ENCODE data around the gene NOVA2. TPM values are rescaled to one million over a fixed set of nuclear protein-coding genes. Genes with fewer than 3 reads are reported as not detected.

Gene NOVA2
- total RNA-seq, 1 experiment from 2014 or later, result 11.3 TPM

DNA sequence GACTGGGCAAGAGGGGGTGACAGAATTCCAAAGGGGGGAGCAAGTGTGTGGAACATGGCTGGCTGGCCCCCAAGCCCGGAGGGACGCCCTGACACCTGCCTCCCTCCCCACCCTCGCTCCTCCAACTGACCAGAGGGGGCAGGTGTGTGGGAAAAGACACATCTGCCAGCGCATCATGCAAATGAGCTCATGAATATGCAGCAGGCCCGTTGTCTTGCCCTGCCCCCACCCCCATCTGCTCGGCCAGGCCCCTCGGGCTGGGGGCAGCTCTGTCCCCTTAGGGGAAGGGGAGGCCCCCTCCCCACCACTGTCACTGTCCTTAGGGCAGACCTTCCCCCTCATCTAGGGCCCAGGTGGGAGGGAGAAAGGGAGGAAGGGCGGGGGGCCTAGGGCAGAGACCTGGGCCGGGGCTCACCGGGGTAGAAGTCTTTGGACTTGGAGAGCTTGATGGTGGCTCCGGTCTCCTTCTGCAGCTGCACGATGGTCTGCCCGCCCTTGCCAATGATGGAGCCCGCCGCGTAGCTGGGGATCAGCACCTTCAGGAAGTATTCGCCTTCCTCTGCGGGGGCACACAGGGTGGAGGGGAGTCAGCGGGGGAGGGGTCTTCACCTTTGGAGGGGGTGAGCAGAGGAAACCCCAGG is 12.9 kb downstream of the NOVA2 start (continued):
- TF ChIP-seq, protein P1, sequence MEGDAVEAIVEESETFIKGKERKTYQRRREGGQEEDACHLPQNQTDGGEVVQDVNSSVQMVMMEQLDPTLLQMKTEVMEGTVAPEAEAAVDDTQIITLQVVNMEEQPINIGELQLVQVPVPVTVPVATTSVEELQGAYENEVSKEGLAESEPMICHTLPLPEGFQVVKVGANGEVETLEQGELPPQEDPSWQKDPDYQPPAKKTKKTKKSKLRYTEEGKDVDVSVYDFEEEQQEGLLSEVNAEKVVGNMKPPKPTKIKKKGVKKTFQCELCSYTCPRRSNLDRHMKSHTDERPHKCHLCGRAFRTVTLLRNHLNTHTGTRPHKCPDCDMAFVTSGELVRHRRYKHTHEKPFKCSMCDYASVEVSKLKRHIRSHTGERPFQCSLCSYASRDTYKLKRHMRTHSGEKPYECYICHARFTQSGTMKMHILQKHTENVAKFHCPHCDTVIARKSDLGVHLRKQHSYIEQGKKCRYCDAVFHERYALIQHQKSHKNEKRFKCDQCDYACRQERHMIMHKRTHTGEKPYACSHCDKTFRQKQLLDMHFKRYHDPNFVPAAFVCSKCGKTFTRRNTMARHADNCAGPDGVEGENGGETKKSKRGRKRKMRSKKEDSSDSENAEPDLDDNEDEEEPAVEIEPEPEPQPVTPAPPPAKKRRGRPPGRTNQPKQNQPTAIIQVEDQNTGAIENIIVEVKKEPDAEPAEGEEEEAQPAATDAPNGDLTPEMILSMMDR (IDR thresholded peaks at IDR 0.05), result no peak
- TF ChIP-seq, protein P2, sequence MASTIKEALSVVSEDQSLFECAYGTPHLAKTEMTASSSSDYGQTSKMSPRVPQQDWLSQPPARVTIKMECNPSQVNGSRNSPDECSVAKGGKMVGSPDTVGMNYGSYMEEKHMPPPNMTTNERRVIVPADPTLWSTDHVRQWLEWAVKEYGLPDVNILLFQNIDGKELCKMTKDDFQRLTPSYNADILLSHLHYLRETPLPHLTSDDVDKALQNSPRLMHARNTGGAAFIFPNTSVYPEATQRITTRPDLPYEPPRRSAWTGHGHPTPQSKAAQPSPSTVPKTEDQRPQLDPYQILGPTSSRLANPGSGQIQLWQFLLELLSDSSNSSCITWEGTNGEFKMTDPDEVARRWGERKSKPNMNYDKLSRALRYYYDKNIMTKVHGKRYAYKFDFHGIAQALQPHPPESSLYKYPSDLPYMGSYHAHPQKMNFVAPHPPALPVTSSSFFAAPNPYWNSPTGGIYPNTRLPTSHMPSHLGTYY (CRISPR knock-in tag; IDR thresholded peaks at IDR 0.05), result no peak
- TF ChIP-seq, protein P3, sequence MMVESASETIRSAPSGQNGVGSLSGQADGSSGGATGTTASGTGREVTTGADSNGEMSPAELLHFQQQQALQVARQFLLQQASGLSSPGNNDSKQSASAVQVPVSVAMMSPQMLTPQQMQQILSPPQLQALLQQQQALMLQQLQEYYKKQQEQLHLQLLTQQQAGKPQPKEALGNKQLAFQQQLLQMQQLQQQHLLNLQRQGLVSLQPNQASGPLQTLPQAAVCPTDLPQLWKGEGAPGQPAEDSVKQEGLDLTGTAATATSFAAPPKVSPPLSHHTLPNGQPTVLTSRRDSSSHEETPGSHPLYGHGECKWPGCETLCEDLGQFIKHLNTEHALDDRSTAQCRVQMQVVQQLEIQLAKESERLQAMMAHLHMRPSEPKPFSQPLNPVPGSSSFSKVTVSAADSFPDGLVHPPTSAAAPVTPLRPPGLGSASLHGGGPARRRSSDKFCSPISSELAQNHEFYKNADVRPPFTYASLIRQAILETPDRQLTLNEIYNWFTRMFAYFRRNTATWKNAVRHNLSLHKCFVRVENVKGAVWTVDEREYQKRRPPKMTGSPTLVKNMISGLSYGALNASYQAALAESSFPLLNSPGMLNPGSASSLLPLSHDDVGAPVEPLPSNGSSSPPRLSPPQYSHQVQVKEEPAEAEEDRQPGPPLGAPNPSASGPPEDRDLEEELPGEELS (CRISPR knock-in tag; IDR thresholded peaks at IDR 0.05), result no peak
- no peak for TF ChIP-seq ZNF232 (CRISPR knock-in tag; IDR thresholded peaks at IDR 0.05)
- no peak for TF ChIP-seq IRF2 (CRISPR knock-in tag; IDR thresholded peaks at IDR 0.05; ENCODE audit: borderline replicate concordance, low read depth)
- TF ChIP-seq JUN (CRISPR knock-in tag; IDR thresholded peaks at IDR 0.05), result no peak
- TF ChIP-seq, protein P4, sequence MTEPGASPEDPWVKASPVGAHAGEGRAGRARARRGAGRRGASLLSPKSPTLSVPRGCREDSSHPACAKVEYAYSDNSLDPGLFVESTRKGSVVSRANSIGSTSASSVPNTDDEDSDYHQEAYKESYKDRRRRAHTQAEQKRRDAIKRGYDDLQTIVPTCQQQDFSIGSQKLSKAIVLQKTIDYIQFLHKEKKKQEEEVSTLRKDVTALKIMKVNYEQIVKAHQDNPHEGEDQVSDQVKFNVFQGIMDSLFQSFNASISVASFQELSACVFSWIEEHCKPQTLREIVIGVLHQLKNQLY (CRISPR knock-in tag; IDR thresholded peaks at IDR 0.05), result no peak
- TF ChIP-seq ZNF121 (CRISPR knock-in tag; IDR thresholded peaks at IDR 0.05), result no peak
- TF ChIP-seq MYBL2 (CRISPR knock-in tag; IDR thresholded peaks at IDR 0.05), result no peak
- TF ChIP-seq CBFB (CRISPR knock-in tag; IDR thresholded peaks at IDR 0.05; ENCODE audit: low read depth), result no peak
- TF ChIP-seq TEAD4 (CRISPR knock-in tag; IDR thresholded peaks at IDR 0.05), result no peak

DNA sequence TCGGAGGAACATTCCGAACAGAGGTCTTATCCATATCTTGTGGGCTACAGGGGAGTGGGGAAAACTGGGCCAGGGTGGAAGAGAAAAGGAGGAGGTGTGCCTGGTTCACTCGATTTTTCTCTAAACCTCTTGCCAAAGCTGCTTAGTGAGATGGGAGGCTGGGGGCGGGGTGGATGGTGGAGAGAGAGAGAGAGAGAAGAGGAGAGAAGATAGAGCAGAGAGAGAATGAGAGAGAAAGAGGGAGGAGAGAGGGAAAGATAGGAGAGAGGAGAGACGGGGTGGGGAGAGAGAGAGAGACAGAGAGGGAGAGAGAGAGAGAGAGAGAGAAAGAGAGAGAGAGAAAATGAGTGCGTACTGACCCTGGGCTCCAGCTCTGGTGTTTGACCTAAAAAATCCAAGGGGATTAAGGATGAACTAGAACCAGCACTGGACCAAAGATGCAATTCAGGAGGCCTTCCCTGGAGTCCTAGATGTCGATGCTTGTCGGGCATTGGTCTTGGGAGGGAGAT is 14.1 kb downstream of the NOVA2 start:
- ChIA-PET POLR2A (no interaction called here), CTCF (interaction anchor here (2.3 kb wide), 1 partner anchor 32 kb away, joined by 17 read pairs; no protein-coding TSS in a partner anchor)
- no peak for DNase-seq (ENCODE audit: low spot score)
- Mint-ChIP-seq H3K27ac (peak overlapping the region; percentile 29; the same call in 1 of the 2 replicates), H3K9me3 (no peaks in the 10 kb centered on the region), H3K36me3 (peaks cover 6% of the 10 kb centered on the region; the same call in 1 of the 2 replicates), H3K27me3 (ENCODE audit: low read depth) (peaks cover 80% of the 10 kb centered on the region), H3K4me3 (no peak overlapping the region), H3K4me1 (peaks cover 13% of the 10 kb centered on the region)
- no peak for TF ChIP-seq ZNF121 (CRISPR knock-in tag; IDR thresholded peaks at IDR 0.05)
- TF ChIP-seq, protein P5, sequence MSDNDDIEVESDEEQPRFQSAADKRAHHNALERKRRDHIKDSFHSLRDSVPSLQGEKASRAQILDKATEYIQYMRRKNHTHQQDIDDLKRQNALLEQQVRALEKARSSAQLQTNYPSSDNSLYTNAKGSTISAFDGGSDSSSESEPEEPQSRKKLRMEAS (CRISPR knock-in tag; IDR thresholded peaks at IDR 0.05), result no peak
- no peak for ATAC-seq

DNA sequence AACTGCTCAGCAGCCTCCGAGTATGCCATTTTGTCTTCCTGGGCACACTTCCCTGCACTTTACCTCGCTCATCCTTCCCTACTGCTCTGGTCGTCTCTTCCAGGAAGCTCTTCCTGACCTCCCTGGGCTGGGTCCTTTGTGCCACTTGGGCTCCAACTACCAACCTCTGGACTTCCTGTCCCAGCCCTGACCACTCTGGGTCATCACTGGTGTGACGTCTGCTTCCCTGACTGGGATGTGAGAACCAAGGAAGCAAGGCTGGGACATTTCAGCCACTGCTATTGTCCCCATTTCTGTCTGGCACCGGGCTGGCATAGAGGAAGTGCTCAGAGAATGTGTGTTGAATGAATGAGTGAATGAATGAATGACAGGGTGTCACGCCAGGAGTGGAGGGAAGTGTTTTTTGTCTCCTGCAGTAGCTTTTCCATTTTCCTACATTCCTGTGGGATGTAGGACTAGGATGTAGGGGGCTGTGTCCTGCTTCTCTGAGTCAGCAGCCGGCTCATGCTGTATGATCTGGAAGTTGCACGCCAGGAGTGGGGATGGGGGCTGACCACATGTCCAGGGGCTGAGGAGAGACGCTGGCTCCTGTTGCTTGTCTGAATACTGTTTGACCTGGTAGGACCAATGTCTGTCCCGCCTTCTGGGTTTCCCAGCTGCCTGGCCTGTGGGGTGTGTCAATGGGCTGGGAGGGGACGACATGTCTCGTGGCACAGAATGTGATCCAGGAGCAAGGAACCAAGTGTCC is 14.7 kb downstream of the NOVA2 start:
- no peak overlapping the region for H3K27ac Mint-ChIP-seq
- ATAC-seq (no peak), DNase-seq (ENCODE audit: low spot score) (no peak)
- CTCF ChIA-PET, result no interaction called here
- peaks cover 6% of the 10 kb centered on the region; the same call in 1 of the 2 replicates for H3K36me3 Mint-ChIP-seq
- peaks cover 13% of the 10 kb centered on the region for H3K4me1 Mint-ChIP-seq
- peaks cover 83% of the 10 kb centered on the region for H3K27me3 Mint-ChIP-seq (ENCODE audit: low read depth)
- H3K9me3 Mint-ChIP-seq, result no peaks in the 10 kb centered on the region; the same call in 1 of the 2 replicates
- POLR2A ChIA-PET, result no interaction called here
- no peak overlapping the region for H3K4me3 Mint-ChIP-seq
- no peak for TF ChIP-seq GTF2I (CRISPR knock-in tag; conservative IDR thresholded peaks at IDR 0.05)
- no peak for TF ChIP-seq ZNF138 (CRISPR knock-in tag; conservative IDR thresholded peaks at IDR 0.05)
- TF ChIP-seq, protein P6, sequence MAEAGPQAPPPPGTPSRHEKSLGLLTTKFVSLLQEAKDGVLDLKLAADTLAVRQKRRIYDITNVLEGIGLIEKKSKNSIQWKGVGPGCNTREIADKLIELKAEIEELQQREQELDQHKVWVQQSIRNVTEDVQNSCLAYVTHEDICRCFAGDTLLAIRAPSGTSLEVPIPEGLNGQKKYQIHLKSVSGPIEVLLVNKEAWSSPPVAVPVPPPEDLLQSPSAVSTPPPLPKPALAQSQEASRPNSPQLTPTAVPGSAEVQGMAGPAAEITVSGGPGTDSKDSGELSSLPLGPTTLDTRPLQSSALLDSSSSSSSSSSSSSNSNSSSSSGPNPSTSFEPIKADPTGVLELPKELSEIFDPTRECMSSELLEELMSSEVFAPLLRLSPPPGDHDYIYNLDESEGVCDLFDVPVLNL (CRISPR knock-in tag; IDR thresholded peaks at IDR 0.05; ENCODE audit: borderline replicate concordance, low read depth), result no peak
- TF ChIP-seq, protein P7, sequence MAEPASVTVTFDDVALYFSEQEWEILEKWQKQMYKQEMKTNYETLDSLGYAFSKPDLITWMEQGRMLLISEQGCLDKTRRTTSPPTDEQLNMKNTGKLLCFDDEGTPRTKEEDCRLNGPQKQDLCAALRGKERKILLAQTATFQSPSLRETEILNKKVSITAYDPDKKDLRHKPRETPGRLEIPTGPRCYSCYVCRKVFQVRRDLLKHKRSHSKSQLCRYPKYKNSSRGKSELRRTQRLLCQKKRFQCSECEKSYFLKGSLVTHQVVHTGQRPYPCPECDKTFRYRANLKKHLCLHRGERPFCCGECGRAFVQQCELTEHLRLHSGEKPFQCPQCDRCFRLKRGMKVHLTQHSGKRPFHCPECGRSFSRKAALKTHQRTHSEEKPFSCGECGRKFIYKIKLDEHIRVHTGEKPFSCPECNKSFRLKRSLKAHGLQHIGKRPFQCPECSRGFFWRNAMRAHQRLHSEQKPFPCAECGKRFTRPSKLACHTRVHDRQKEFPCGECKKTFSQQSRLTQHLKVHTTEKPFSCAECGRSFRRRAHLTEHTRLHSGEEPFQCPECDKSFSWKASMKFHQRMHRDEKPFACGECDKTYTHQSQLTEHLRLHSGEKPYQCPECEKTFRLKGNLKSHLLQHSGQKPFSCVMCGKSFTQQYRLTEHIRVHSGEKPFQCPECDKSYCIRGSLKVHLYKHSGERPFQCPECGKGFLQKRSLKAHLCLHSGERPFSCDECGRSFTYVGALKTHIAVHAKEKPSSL (CRISPR knock-in tag; conservative IDR thresholded peaks at IDR 0.05), result no peak
- TF ChIP-seq, protein P8, sequence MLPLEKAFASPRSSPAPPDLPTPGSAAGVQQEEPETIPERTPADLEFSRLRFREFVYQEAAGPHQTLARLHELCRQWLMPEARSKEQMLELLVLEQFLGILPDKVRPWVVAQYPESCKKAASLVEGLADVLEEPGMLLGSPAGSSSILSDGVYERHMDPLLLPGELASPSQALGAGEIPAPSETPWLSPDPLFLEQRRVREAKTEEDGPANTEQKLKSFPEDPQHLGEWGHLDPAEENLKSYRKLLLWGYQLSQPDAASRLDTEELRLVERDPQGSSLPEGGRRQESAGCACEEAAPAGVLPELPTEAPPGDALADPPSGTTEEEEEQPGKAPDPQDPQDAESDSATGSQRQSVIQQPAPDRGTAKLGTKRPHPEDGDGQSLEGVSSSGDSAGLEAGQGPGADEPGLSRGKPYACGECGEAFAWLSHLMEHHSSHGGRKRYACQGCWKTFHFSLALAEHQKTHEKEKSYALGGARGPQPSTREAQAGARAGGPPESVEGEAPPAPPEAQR (CRISPR knock-in tag; IDR thresholded peaks at IDR 0.05), result no peak
